B cell (primary cell): ENCODE results near the gene CFAP157. TPM values are rescaled to one million over a fixed set of nuclear protein-coding genes. Genes with fewer than 3 reads are reported as not detected.

Source experiments
- ATAC-seq: fragments of 200-7000 bp; cut with Tn5 transposase; one replicate; pipeline ENCODE4 v1.10.0; 2021; ENCODE audit warnings: low read depth, mild to moderate bottlenecking, moderate number of reproducible peaks, moderate library complexity
- CTCF ChIA-PET: fragments of 350-600 bp; sonication (Branson Sonifier 250); formaldehyde crosslinking; loops from one replicate; lab custom pipeline; 2021; ENCODE audit warnings: antibody characterized with exemption, inconsistent platforms; lab: Charles Lee
- POLR2A ChIA-PET: fragments of 350-600 bp; sonication (Branson Sonifier 250); formaldehyde crosslinking; loops from one replicate; lab custom pipeline; 2021; ENCODE audit warnings: antibody characterized with exemption; lab: Charles Lee
- DNase-seq: peaks from one replicate; pipeline ENCODE4 v3.0.0; 2013
- H2AFZ ChIP-seq: 2 replicates; pipeline ENCODE4 v1.6.1; 2012; ENCODE audit warnings: mild to moderate bottlenecking, low read depth, low read length; ENCODE audit not compliant: insufficient read depth, poor library complexity, severe bottlenecking
- H3K27ac ChIP-seq, 2 donors: 1 replicate in 1 of 2; 2 replicates in 1 of 2; pipeline ENCODE4 v1.5.1; 2012 to 2013; ENCODE audit warnings: low read length in 2 of 2, mild to moderate bottlenecking in 2 of 2, moderate library complexity in 1 of 2
- H3K27me3 ChIP-seq, 4 experiments: fragments of 200-600 bp in 1 of 4; sonication (generic) in 1 of 4; replicated peaks in 1 of 4; 1 replicate in 2 of 4; 2 replicates in 2 of 4; pipeline versions ENCODE4 v1.6.1 to v1.7.0; 2013 to 2016; ENCODE audit warnings: low read length in 3 of 4, mild to moderate bottlenecking in 2 of 4, mixed read lengths in 1 of 4, moderate library complexity in 1 of 4; ENCODE audit not compliant: insufficient read depth in 4 of 4, control insufficient read depth in 3 of 4; ENCODE audit errors: control extremely low read depth in 1 of 4
- H3K36me3 ChIP-seq, 2 experiments: replicated peaks in 1 of 2; 1 replicate in 1 of 2; 2 replicates in 1 of 2; pipeline versions ENCODE4 v1.6.1 to v1.7.1; 2013; ENCODE audit warnings: low read length in 1 of 2; ENCODE audit not compliant: insufficient read depth in 2 of 2, control insufficient read depth in 1 of 2; ENCODE audit errors: control extremely low read depth in 1 of 2, extremely low read depth in 1 of 2
- H3K4me1 ChIP-seq, 2 donors: fragments of 200-600 bp in 1 of 2; sonication (generic) in 1 of 2; 1 replicate in 1 of 2; 2 replicates in 1 of 2; pipeline versions ENCODE4 v1.5.1 to v1.6.1; 2013 to 2017; ENCODE audit warnings: low read length in 2 of 2; ENCODE audit not compliant: control insufficient read depth in 2 of 2, insufficient read depth in 2 of 2
- H3K4me2 ChIP-seq: replicated peaks from 2 replicates; pipeline ENCODE3; 2012; ENCODE audit warnings: mild to moderate bottlenecking, low read depth, low read length; ENCODE audit not compliant: poor library complexity, severe bottlenecking
- H3K4me3 ChIP-seq, 5 experiments: fragments of 200-600 bp in 1 of 5; sonication (generic) in 1 of 5; 1 replicate in 3 of 5; 2 replicates in 2 of 5; pipeline versions ENCODE4 v1.5.1 to v1.7.0; 2011 to 2016; ENCODE audit warnings: low read length in 4 of 5, mild to moderate bottlenecking in 4 of 5, low read depth in 2 of 5, control low read depth in 1 of 5, moderate library complexity in 1 of 5; ENCODE audit not compliant: insufficient read depth in 1 of 5; ENCODE audit errors: control extremely low read depth in 1 of 5, extremely low read depth in 1 of 5
- H3K79me2 ChIP-seq: fragments of 200-600 bp; sonication (generic); one replicate; pipeline ENCODE4 v1.6.0; 2016; ENCODE audit warnings: low read length; ENCODE audit not compliant: control insufficient read depth, insufficient read depth
- H3K9ac ChIP-seq: fragments of 200-600 bp; sonication (generic); 2 replicates; pipeline ENCODE4 v1.6.1; 2017; ENCODE audit warnings: mild to moderate bottlenecking, low read length, moderate library complexity
- H3K9me3 ChIP-seq, 3 donors: one replicate each; pipeline versions ENCODE4 v1.6.1 to v1.7.1; 2013; ENCODE audit warnings: low read length in 2 of 3; ENCODE audit not compliant: control insufficient read depth in 2 of 3, insufficient read depth in 1 of 3; ENCODE audit errors: control extremely low read depth in 1 of 3
- H4K20me1 ChIP-seq: 2 replicates; pipeline ENCODE4 v1.6.0; 2012; ENCODE audit warnings: mild to moderate bottlenecking, low read length; ENCODE audit not compliant: insufficient read depth, control insufficient read depth, poor library complexity, severe bottlenecking
- H3K27ac Mint-ChIP-seq: one replicate; pipeline ENCODE4 v1.8.0; 2021; ENCODE audit warnings: mixed read lengths
- H3K27me3 Mint-ChIP-seq: one replicate; pipeline ENCODE4 v1.8.0; 2021; ENCODE audit warnings: mixed read lengths
- H3K4me1 Mint-ChIP-seq: one replicate; pipeline ENCODE4 v1.8.0; 2021; ENCODE audit warnings: mixed read lengths
- H3K4me3 Mint-ChIP-seq: one replicate; pipeline ENCODE4 v1.8.0; 2021; ENCODE audit warnings: mixed read lengths
- H3K9me3 Mint-ChIP-seq: one replicate; pipeline ENCODE4 v1.8.0; 2022; ENCODE audit warnings: mixed read lengths; ENCODE audit not compliant: insufficient read depth
- EZH2 ChIP-seq: IDR thresholded peaks from 2 replicates; pipeline ENCODE4 v1.6.1; 2012; ENCODE audit warnings: borderline replicate concordance, low read depth, mild to moderate bottlenecking, moderate library complexity, low read length; ENCODE audit not compliant: insufficient read depth, poor library complexity, severe bottlenecking
- WGBS: methylation state at CpG from one replicate; pipeline ENCODE4 v1.1.5; 2013; ENCODE audit warnings: missing lambda C conversion rate; ENCODE audit not compliant: insufficient coverage; 5-methylcytosine and 5-hydroxymethylcytosine counted together
- intact Hi-C: fragments of 100-400 bp; cut with micrococcal nuclease; formaldehyde crosslinking; loops from one replicate; pipeline ENCODE4 v1.10.0; 2022
- polyA plus RNA-seq: library from polyadenylated mRNA; depleted of rRNA; stranded (reverse); fragments of >200 nt; gene quantifications from 2 replicates; pipeline ENCODE4 v1.2.3, GENCODE V29; 2012
- total RNA-seq, 2 donors: library from RNA; stranded (reverse); fragments of 120-200 nt in 1 of 2; gene quantifications; 1 replicate in 1 of 2; 2 replicates in 1 of 2; pipeline versions ENCODE4 v1.2.3 to v1.2.4, GENCODE V29; 2013 to 2022
- TF ChIP-seq, protein P1 (sequence below): fragments of 200-600 bp; IDR thresholded peaks from one replicate; pipeline ENCODE4 v1.8.0; 2022; ENCODE audit warnings: antibody characterized with exemption, mild to moderate bottlenecking

Gene CFAP157
- total and polyA plus RNA-seq, 2 donors (not counting 1 experiment from before 2014, with no cell fraction given), result 0.03 TPM; not detected in 1

DNA sequence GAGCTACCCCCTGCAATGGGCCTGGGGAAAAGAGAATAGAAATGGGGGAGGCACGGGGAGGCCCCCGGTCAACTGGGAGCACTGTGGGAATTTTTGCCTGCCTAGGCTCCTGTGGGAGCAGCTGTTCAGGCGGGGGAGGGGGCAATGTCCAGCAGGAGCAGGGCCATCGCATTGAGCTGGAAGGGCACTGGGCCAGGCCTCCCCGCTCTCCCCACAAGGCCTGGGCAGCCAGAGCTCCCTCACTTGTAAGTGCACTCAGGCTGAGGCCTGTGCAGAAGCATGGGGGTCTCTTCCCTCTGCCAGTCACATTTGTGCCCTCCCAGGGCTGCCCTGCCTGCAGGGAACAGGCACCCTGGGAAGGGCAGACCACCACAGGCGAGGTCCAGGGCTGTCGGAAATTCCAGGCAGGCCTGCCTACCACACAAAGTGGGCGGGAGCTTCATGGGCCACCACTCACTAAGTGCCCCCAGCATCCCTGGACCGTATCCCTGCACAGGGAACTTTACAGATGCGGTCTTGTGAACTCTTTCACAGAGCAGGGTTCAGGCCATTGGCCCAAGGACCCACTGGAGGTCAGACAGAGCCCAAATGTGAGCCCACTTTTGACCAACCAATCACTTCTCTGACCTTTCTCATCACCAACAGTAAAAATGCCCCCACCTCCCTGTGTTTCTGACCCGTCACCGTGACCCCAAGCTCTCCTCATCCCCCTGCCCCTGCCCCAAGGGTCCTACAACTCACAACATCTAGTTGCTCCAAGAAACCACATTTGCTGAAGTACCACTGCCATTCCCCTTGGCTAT, 1.0 kb upstream of the CFAP157 start:
- TF ChIP-seq, protein P1, sequence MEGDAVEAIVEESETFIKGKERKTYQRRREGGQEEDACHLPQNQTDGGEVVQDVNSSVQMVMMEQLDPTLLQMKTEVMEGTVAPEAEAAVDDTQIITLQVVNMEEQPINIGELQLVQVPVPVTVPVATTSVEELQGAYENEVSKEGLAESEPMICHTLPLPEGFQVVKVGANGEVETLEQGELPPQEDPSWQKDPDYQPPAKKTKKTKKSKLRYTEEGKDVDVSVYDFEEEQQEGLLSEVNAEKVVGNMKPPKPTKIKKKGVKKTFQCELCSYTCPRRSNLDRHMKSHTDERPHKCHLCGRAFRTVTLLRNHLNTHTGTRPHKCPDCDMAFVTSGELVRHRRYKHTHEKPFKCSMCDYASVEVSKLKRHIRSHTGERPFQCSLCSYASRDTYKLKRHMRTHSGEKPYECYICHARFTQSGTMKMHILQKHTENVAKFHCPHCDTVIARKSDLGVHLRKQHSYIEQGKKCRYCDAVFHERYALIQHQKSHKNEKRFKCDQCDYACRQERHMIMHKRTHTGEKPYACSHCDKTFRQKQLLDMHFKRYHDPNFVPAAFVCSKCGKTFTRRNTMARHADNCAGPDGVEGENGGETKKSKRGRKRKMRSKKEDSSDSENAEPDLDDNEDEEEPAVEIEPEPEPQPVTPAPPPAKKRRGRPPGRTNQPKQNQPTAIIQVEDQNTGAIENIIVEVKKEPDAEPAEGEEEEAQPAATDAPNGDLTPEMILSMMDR, result no peak
- TF ChIP-seq EZH2, result no peak
- no peaks in the 10 kb centered on the region for H3K9me3 Mint-ChIP-seq
- no peak overlapping the region for H3K4me3 Mint-ChIP-seq
- DNase-seq, result no peak
- H3K79me2 ChIP-seq, result no peaks in the 10 kb centered on the region
- ATAC-seq, result no peak
- no peak overlapping the region for H2AFZ ChIP-seq
- no peaks in the 10 kb centered on the region for H3K27me3 ChIP-seq
- CTCF ChIA-PET, result interaction anchor here (1.0 to 1.5 kb wide), 3 partner anchors 18 to 164 kb away, joined by 3 to 6 read pairs (median 3); partner anchors contain the start of gene TOR2A
- H3K4me3 ChIP-seq, result no peak overlapping the region
- no peaks in the 10 kb centered on the region for H3K9me3 ChIP-seq
- POLR2A ChIA-PET, result no interaction called here
- H3K27ac Mint-ChIP-seq, result no peak overlapping the region
- H3K9ac ChIP-seq, result no peak overlapping the region
- intact Hi-C loops, result no loop called here
- no peaks in the 10 kb centered on the region for H3K36me3 ChIP-seq
- H4K20me1 ChIP-seq, result no peaks in the 10 kb centered on the region
- H3K27ac ChIP-seq, result no peak overlapping the region
- H3K4me1 ChIP-seq, result no peaks in the 10 kb centered on the region
- H3K4me1 Mint-ChIP-seq, result peaks cover 5% of the 10 kb centered on the region
- no peak overlapping the region for H3K4me2 ChIP-seq
- WGBS, result 94% methylated on average over 12 of the region's 12 CpGs
- no peaks in the 10 kb centered on the region for H3K27me3 Mint-ChIP-seq

DNA sequence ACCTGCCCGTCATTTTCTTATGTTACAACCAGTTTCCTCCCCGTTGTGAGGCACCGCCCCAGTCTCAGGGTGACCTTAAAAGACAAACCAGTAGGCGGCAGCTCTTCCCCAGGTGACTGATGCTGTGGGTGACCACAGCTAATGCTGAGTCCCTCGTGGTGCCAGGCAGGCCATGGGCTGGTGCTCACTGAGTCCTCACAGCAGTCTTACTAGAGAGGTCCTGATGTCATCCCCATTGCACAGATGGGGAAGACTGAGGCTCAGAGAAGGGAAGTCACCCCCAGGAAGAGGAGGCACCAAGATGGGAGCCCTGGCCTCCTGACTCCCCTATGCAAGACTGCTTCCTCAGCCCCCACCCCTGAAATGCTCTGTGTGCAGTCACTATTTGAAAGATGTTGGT, 978 bp downstream of the CFAP157 start:
- no peaks in the 10 kb centered on the region for H3K79me2 ChIP-seq
- no peaks in the 10 kb centered on the region for H3K9me3 ChIP-seq
- H4K20me1 ChIP-seq, result no peaks in the 10 kb centered on the region
- Mint-ChIP-seq H3K9me3 (no peaks in the 10 kb centered on the region), H3K27ac (no peak overlapping the region), H3K4me3 (no peak overlapping the region), H3K27me3 (no peaks in the 10 kb centered on the region), H3K4me1 (peaks cover 10% of the 10 kb centered on the region)
- intact Hi-C loops, result no loop called here
- ChIA-PET POLR2A (no interaction called here), CTCF (no interaction called here)
- peaks cover 0 to 6% of the 10 kb centered on the region in 2 donors for H3K4me1 ChIP-seq
- DNase-seq, result no peak
- no peaks in the 10 kb centered on the region for H3K36me3 ChIP-seq
- no peak overlapping the region for H3K4me2 ChIP-seq
- no peak overlapping the region for H3K4me3 ChIP-seq
- H2AFZ ChIP-seq, result no peak overlapping the region
- ATAC-seq, result peak; percentile 33
- no peaks in the 10 kb centered on the region for H3K27me3 ChIP-seq
- no peak for TF ChIP-seq EZH2
- TF ChIP-seq, protein P1, result no peak
- H3K27ac ChIP-seq, result no peak overlapping the region
- WGBS, result 60% methylated on average over 5 of the region's 5 CpGs
- H3K9ac ChIP-seq, result no peak overlapping the region
